EL (cell line): ENCODE results near the gene TNS3.

Source experiments
- DNase-seq: peaks from one replicate; pipeline ENCODE4 v3.0.0-alpha.2; 2016

The TNS3 gene

DNA sequence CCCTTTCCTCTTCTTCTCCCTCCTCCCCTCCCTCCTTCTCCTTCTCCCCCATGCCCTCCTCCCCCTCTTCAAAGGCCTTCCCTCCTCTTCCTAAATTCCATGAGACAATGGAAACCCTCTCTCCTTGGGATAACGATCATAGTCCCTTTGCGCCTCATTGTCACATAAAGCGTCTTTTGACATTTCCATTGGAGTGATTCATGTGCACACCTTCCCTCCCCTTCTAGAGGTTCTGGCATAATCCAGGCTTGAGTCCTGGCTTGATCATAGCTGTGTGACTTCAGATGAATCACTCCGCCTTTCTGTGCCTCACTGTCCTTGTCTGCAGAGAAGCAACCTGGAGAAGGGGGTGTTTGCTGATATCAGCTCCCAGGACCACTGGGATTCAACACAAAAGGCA, 204.2 kb downstream of the TNS3 start:
- DNase-seq = no peak

DNA sequence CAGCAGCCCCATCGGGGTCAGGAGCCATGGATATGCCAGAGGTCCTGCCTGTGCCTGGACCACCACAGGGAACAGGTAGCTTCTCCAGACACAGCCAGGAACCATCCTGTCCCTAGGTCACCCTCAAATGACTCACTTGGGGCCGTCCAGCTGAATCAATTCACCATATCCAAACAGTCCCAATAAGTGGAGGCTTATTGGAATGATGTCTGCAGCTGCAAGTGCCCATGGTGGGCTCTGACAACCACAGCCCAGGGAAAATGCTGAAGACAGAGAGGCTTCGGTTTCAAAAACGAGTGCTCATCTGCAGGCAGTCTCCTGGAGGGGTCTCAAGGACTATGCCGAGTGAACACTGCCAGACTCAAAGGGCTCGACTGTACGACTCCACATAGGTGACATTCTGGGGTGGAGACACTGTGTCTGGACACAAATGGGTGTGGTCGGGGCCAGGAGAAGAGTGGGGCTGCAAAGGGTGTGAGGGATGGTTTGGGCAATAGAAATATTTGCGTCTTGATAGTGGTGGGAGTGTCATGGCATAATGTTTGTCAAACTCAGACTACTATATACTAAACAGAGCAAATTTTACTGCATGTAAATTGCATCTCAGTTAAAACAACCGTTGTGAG, 204.8 kb downstream of the TNS3 start:
- DNase-seq = no peak

- peak; percentile 36 for DNase-seq
These were observed 206.6 kb downstream of the TNS3 start for GRCh38 chr7:47375121-47375938.

DNA sequence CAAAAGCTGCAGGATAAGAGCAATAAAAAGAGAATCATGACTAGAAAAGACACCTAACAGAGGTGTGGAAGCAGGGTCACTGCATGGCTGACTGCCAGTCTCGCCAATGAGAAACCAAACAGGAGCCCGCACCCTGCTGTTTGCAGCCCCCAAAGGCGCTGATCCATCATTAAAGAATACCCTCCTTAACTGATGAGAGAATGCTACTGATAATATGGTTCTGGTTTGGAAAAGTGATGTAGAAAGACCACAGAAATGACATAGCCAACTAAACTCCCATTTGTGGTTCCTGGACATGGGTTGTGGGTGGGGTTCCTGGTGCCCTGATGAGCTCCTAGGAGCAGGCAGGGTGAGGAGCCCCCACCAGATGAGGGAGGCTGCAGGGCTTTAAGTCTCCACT, 207.4 kb downstream of the TNS3 start:
- DNase-seq = no peak

DNA sequence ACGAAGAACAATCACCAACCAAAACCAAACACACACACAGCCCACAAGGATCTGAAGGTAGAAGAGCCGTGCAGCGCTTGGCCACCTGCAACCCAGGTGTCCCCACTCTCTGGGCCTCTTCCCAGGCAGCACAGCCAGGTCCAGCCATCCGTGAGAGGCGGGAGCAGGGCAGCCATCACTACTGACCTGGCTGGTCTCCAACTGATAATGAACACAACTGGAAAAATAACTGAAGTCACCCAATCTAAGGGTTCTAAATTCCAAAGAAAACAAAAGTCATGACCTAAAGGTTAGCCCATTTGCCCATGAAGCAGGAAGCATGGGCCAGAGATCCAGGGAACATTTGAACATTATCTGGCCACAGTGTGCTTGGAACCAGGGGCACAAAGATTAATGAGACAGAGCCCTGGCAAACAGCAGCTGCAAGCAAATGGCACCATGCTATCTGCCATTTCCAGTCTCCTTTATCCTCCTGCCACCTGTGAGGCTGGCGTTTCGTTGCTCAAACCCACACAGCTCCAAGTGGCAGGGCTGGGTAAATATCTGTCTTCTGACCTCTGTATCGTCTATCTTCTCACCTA, 207.9 kb downstream of the TNS3 start:
- no peak for DNase-seq

- DNase-seq = peak; percentile 15
These were observed 210.1 kb downstream of the TNS3 start for GRCh38 chr7:47371733-47372368.

DNA sequence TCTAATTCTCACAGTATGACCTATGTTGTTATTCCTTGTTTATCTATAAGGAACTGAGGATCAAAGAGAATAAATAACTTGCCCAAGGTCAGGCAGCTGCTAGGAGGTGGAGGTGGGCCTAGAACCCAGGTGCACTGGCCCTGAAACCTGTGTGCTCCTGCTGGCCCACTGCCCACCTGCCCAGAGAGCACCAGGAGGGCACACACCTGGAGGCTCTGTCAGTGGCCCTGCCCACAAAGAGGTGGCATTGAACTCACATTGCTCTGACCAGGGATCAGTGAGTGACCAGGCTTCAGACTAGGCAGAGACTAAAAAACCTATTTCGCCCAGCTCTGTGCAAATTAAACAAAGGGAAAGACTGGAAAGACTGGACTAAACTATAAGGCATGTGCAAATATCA, 210.6 kb downstream of the TNS3 start:
- no peak for DNase-seq

DNA sequence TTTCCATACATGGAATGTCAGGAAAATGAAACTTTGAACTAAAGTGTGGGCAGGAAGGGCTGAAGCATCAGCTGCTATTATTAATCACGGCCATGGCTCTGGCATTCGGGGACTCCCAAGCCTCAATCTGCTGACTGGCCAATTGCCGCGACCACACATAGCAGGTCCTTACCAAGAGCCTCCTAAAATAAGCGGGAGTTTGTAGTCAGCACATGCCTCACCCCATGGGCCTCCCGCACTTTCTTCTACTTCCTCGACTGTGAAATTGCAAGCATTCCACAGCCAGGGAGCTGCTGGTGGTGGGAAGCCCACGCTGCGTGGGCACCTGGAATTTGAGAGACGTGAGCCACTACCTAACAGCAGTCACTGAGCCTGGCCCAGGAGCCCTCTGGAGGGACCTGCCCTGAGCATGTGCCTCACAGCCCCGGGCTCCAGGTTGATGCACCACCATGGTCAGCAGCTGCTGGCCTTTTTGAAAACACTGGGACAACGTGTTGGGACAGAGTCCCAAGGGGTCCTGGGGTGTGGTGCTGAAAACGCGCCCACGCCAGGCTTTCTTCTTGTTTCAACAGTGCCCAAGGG, 211.4 kb downstream of the TNS3 start:
- no peak for DNase-seq

GRCh38 chr7:47369736-47370135, 212.2 kb downstream of the TNS3 start:
- DNase-seq = no peak

DNA sequence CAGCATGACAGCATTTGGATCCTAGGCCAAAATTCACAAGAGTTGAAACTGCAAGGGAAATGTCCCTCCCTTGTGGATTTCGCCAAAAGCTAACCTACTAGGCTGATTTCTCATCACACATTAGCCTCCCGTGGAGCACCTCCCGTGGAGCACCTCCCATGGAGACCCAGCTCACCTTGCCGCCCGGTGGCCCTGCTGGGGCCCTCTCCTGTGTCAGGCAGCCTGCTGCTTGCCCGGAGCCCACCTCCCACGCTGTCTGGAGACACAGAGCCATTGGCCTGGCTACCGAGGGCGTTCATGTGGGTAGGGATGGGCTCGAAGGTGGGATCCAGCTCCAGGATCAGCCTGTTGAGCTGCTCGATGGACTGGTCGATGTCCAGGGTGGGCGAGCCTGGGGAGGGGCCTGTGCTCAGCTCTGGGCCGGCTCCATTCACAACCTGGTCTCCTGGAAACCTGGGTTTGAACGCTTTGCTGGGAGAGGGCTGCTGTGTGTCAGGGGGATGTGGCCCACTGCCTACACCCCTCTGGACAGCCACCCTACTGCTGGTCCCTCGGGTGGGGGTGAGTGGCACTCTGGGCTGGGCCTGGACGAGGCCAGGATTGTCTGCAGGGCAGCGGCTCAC, 213.6 kb downstream of the TNS3 start:
- DNase-seq = no peak

DNA sequence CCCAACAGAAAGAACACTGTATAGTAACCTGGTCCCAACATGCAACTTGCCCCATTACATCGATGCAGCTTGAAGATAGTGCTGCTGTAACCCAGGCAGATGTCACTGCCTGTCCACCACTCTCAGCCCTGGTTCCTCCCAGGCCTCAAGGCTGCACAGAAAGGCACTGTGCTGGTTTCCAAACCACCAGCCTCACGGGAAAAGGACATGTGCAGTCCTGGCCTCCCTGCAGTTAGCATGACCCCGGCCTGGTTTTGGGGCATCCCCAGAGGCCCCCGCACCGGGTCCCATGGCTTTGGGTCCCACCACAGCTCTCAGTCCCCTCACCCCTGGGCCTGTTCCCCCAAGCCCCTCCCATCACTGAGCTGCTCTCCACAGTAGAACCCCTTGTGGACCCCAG, 214.5 kb downstream of the TNS3 start:
- DNase-seq = no peak

- DNase-seq = no peak
These were observed 215.0 kb downstream of the TNS3 start for GRCh38 chr7:47366960-47367359.

DNA sequence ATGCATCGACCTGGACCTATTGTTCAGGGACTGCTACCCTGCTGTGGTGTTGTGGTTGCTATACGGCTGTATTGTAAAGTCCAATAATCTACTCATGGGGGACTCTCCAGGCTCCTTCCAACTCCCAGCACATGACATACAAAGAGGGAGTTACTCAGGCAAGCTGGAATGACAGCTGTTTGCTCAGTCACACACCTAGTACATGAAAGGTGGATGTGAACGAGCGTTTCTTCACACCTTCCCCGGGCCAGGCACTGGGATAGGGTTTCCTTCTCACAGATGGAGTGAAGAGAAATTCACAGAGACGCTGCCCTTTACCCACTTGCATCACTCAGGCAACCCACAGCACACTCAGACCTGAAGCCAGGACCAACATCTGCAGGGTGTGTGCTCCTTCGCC, 215.7 kb downstream of the TNS3 start:
- no peak for DNase-seq

GRCh38 chr7:47362984-47363383, 218.9 kb downstream of the TNS3 start:
- no peak for DNase-seq

DNA sequence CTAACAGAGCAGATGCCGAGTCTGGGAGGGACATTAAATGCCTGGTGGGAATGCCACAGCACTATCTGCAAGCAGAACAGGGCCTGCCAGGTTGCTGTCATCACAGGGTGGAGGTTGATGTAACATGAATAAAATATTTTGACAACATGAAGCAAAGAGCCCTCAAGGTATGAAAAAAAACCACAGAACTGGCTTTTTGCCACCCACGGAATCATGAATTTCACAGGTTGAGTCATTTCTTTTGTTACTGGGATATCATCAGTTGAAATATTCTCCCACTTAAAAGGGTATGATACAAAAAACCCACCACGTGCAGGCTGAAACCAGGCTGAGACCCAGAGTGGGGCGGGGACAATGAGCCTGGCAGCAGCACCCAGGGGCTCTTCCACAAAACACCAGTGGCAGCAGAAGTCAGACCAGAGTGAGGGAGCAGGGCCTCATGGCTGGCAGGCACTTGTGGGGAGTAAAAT, 220.1 kb downstream of the TNS3 start:
- peak; percentile 90 for DNase-seq

GRCh38 chr7:47361236-47361635, 220.7 kb downstream of the TNS3 start:
- DNase-seq = no peak

DNA sequence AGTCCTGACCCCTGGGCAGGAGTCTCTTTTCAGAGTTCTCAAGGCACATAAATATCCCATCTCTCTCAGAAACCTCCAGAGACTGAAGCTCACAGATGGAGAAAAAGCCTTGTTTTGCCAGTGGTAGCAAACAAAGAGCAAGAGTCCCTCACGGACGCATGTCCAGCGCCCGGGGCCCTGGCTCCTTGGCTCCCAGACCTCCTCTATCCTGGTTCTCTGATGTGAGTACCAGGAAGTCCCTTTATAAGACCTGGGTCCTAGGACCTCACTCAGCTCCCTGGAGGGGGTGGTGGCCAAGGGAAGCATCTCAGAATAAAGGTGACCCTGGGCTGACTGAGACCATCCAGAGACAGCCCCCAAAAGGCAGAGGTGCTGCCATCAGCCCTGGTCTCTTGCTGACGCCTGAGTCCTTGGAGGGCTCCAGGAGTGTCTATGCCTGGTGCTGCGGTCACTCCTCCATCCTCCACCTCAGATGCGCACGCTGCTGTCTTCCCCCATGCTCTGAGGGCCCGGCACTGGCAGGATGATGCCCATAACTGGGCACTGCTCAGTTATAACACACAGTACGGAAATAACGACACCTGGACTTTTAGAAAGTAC, 221.5 kb downstream of the TNS3 start:
- DNase-seq = no peak

DNA sequence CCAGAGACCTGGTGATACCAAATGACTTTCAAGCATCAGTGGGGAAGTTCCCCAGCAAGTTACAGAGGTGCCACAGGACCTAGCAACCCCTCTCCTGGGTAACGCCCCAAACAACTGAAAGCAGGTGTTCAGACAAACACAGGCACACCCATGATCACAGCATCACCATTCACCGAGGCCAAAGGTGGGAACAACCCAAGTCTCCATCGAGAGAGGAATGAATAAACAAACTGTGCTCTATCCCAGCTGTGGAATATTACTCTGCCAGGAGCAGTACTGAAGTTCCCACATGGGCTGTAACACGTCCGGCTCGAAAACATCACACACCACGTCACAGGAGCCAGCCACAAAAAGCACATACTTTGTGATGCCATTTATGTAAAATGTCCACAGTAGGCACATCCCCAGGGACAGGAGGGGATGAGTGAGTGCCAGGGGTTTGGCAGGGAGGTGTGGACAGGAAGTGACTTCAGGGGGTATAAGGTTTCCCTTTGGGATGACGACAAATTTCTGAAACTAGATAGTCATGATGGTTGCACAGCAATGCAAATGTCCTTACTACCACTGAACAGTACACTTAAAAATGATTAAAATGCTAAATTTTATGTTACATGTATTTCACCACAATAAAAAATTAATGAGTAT, 222.8 kb downstream of the TNS3 start:
- no peak for DNase-seq

DNA sequence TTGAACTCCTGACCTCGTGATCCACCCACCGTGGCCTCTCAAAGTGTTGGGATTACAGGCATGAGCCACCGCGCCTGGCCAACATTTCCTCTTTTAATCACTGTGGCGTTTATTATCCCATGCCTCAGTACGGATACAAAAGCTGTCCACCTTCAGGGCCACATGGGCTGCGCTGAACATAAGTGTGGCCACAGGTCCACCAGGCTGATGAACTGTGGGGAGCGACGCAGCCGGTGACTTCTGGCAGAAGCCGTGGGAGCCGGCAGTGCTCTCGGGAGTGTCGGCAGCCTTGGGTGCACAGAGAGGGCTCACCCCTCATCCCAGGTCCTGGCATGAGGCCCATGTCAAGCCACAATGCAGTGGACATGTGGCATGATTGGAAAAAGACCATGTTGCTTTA, 223.6 kb downstream of the TNS3 start:
- no peak for DNase-seq

DNA sequence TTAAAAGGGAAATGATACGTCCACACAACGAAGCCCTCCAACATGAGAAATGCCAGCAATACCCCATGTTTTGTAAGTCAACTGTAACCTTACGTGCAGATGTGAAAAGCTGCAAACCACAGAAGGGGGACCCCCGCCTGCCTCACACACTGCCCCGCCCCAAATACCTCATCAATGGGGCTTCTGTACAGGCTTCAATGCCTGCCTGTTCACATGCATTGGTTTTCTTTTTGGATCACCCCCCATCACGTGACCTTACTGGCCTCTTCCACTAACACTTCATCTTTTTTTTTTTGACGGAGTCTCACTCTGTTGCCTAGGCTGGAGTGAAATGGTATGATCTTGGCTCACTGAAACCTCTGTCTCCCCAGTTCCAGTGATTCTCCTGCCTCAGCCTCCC, 224.0 kb downstream of the TNS3 start:
- DNase-seq = no peak

DNA sequence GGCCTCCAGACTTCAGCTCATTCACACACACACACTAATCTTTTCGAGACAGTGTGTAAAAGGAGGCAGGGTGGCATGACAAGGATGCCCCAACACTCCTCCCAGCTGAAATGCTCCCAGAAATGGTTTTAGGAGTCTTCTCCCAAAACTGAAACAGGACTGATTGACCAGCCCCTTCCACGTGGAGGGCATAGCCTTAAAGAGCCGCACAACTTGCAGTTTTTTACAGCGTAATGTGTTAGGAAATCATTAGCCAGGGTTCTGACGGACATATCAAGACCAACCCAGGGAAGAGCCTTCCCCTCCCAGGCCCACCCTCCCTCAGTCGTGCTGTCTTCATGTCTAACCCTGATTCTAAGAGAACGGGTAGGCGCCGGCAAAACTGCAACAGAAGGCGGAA, 224.6 kb downstream of the TNS3 start:
- no peak for DNase-seq

GRCh38 chr7:47356261-47356660, 225.7 kb downstream of the TNS3 start:
- DNase-seq = no peak
